Gastrocnemius medialis (tissue), 4 donors: ENCODE results near the gene LYPLA2.

ENCODE experiments used
- CTCF ChIP-seq, 5 experiments: fragments of 450-650 bp in 3 of 5; fragments of 200-600 bp in 2 of 5; sonication (generic) in 2 of 5; IDR thresholded peaks in 4 of 5; conservative IDR thresholded peaks in 1 of 5; 1 replicate in 4 of 5; 2 replicates in 1 of 5; pipeline ENCODE4 v1.5.1; 2016 to 2019; ENCODE audit warnings: antibody characterized with exemption in 5 of 5, mild to moderate bottlenecking in 3 of 5, moderate library complexity in 3 of 5
- POLR2A ChIP-seq, 2 donors: fragments of 450-650 bp; IDR thresholded peaks; one replicate each; pipeline ENCODE4 v1.6.1; 2017; ENCODE audit warnings: antibody characterized with exemption in 2 of 2, mild to moderate bottlenecking in 2 of 2, moderate library complexity in 2 of 2

GRCh38 chr1:23748016-23748415, 42.9 kb upstream of the LYPLA2 start:
- no peak for TF ChIP-seq CTCF (IDR thresholded peaks at IDR 0.05 in 4 of 5, conservative IDR thresholded peaks at IDR 0.05 in 1 of 5)
- no peak for TF ChIP-seq POLR2A (IDR thresholded peaks at IDR 0.05)
